SK-N-SH (cell line): ENCODE measurements around the gene ERMARD.

Source experiments
- CTCF ChIP-seq: fragments of 200-600 bp; sonication (generic); IDR thresholded peaks from 2 replicates; pipeline ENCODE4 v1.6.1; 2017; ENCODE audit warnings: antibody characterized with exemption, mild to moderate bottlenecking, moderate library complexity
- IRF3 ChIP-seq: fragments of 150-350 bp; IDR thresholded peaks from 2 replicates; pipeline ENCODE4 v1.6.1; 2016; ENCODE audit warnings: mild to moderate bottlenecking, low read depth, low read length
- JUND ChIP-seq: IDR thresholded peaks from 2 replicates; pipeline ENCODE4 v1.4.0; 2012
- MAX ChIP-seq: IDR thresholded peaks from 2 replicates; pipeline ENCODE4 v1.4.0; 2012; ENCODE audit warnings: low read depth
- NRF1 ChIP-seq: IDR thresholded peaks from 2 replicates; pipeline ENCODE4 v1.6.1; 2012; ENCODE audit warnings: low read depth, mild to moderate bottlenecking, low read length
- POLR2AphosphoS5 ChIP-seq: IDR thresholded peaks from 2 replicates; pipeline ENCODE4 v1.6.1; 2012; ENCODE audit warnings: low read depth, low read length
- RAD21 ChIP-seq: IDR thresholded peaks from 2 replicates; pipeline ENCODE4 v1.6.1; 2012; ENCODE audit warnings: mild to moderate bottlenecking, low read length
- RFX5 ChIP-seq: IDR thresholded peaks from 2 replicates; pipeline ENCODE4 v1.6.1; 2012; ENCODE audit warnings: mild to moderate bottlenecking, improper control_type of control experiment, low read length
- RXRA ChIP-seq: IDR thresholded peaks from 2 replicates; pipeline ENCODE4 v1.4.0; 2012; ENCODE audit warnings: low read depth, mild to moderate bottlenecking, borderline replicate concordance
- SIN3A ChIP-seq: IDR thresholded peaks from 2 replicates; pipeline ENCODE4 v1.6.1; 2012; ENCODE audit warnings: low read depth, mild to moderate bottlenecking, low read length, moderate library complexity, borderline replicate concordance
- USF2 ChIP-seq: fragments of 150-350 bp; IDR thresholded peaks from 2 replicates; pipeline ENCODE4 v1.6.1; 2017; ENCODE audit warnings: antibody characterized with exemption, low read length, low read depth, borderline replicate concordance

- TF ChIP-seq CTCF (no peak), POLR2AphosphoS5 (no peak), RAD21 (no peak), USF2 (no peak), MAX (no peak), NRF1 (no peak), JUND (no peak), SIN3A (no peak), RXRA (no peak), RFX5 (no peak), IRF3 (no peak)
These were observed 6.0 kb upstream of the ERMARD start for GRCh38 chr6:169745405-169745804.
